ENCODE data around the gene CD109. TPM values are rescaled to one million over a fixed set of nuclear protein-coding genes. Genes with fewer than 3 reads are reported as not detected.

Gene CD109
- total RNA-seq: 12.9 and 15.4 TPM in 2 replicates

GRCh38 chr6:73695619-73696421 is at the start of gene CD109:
TSS of gene CD109 (plus strand) at chr6:73696203. CDS start at chr6:73696216, 13 bp downstream.

DNA sequence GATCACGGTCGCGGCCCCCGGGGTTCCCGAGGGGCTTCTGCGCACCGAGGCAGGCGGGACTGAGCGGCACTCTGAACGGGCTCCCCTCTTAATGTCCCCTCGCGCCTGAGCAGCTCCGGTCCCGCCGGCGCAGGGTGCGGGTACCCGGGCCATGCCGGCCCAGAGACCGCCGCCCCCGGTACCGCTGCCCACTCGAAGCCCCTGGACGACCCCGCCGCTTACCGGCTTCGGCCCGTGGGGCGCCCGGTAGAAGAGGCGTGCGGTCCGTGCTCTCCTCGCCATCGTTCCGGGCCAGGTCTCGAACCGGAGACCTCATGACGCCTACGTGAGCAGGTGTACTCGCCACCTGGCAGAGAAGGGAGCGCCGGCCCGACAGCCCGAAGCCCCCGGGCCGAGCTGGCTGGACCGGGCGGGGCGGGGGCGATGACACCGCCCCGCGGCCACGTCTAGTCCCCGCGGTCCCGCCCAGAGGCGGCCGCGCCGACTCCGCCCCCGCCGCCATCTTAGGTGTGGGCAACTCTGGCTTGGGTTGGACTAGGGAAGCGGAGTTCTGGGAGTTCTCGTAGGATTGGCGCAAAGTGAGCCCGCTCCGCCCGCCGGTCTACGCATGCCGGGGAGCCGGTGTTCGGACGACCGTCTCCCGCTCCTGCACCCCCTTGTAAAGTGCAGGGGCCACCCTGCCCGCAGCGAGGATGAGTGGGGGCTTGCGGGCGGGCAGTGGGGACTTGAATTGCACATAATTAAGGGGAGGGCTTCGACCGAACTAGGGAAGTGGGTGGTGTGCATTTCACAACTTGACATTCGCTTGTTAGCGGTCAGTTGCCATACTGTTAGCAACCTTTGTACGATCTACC is 42.2 kb upstream of the CD109 start, which contains the start of gene SLC17A5:
Gene SLC17A5 (minus strand): TSS at position 422 of the 854 bp plus-strand sequence. CDS start 106 bp downstream, at position 316.

Other genes starting within 250 kb of the CD109 start
- gene CGAS, start 243.9 kb upstream of the CD109 start, total RNA-seq: 4.6 and 5.7 TPM in 2 replicates
- gene MTO1, start 234.5 kb upstream of the CD109 start, total RNA-seq: 19.2 and 27.9 TPM in 2 replicates
- gene EEF1A1, start 175.2 kb upstream of the CD109 start, total RNA-seq: 23,074 and 25,321 TPM in 2 replicates
- gene SLC17A5, start 42.2 kb upstream of the CD109 start, total RNA-seq: 13.7 and 16.4 TPM in 2 replicates

All from endothelial cell of coronary artery (primary cell).